Trophoblast cell (in vitro differentiated cells and primary cell): ENCODE data around the gene GUSB.
"Not testable (repeated sequence)": the region's sequence is repeated elsewhere in the genome, so short reads cannot be mapped to it uniquely, and the experiment has no call there.

Experiments used
- DNase-seq, 2 donors: peaks; one replicate each; pipeline ENCODE4 v3.0.0-alpha.2; 2016
- H2AFZ ChIP-seq: 2 replicates; pipeline ENCODE4 v1.6.1; 2013; ENCODE audit warnings: low read length, moderate library complexity, mild to moderate bottlenecking; ENCODE audit not compliant: insufficient read depth, poor library complexity
- H2AK5ac ChIP-seq: 2 replicates; pipeline ENCODE4 v1.6.1; 2013; ENCODE audit warnings: mild to moderate bottlenecking, low read length
- H2BK120ac ChIP-seq: 2 replicates; pipeline ENCODE4 v1.6.1; 2013; ENCODE audit warnings: low read length, mild to moderate bottlenecking, moderate library complexity; ENCODE audit not compliant: insufficient read depth, poor library complexity
- H2BK12ac ChIP-seq: 2 replicates; pipeline ENCODE4 v1.6.1; 2013; ENCODE audit warnings: mild to moderate bottlenecking, low read length, moderate library complexity
- H2BK5ac ChIP-seq: 2 replicates; pipeline ENCODE4 v1.6.1; 2013; ENCODE audit warnings: low read length, low read depth, moderate library complexity, mild to moderate bottlenecking; ENCODE audit not compliant: poor library complexity
- H3K14ac ChIP-seq: 2 replicates; pipeline ENCODE4 v1.6.1; 2013; ENCODE audit warnings: mild to moderate bottlenecking, low read length
- H3K18ac ChIP-seq: 2 replicates; pipeline ENCODE4 v1.6.1; 2013; ENCODE audit warnings: mild to moderate bottlenecking, low read length
- H3K23ac ChIP-seq: 2 replicates; pipeline ENCODE4 v1.6.1; 2013; ENCODE audit warnings: low read length
- H3K27ac ChIP-seq: 2 replicates; pipeline ENCODE4 v1.5.1; 2013; ENCODE audit warnings: low read depth, mild to moderate bottlenecking, inconsistent platforms, low read length, moderate library complexity
- H3K27me3 ChIP-seq: 2 replicates; pipeline ENCODE4 v1.6.1; 2013; ENCODE audit warnings: inconsistent platforms, mild to moderate bottlenecking, low read length, moderate library complexity; ENCODE audit not compliant: insufficient read depth
- H3K36me3 ChIP-seq, 2 experiments: 1 replicate in 1 of 2; 2 replicates in 1 of 2; pipeline ENCODE4 v1.6.1; 2013; ENCODE audit warnings: low read length in 2 of 2, mild to moderate bottlenecking in 2 of 2, moderate library complexity in 1 of 2; ENCODE audit not compliant: insufficient read depth in 2 of 2, control insufficient read depth in 1 of 2
- H3K4ac ChIP-seq: 2 replicates; pipeline ENCODE4 v1.6.1; 2013; ENCODE audit warnings: low read depth, mild to moderate bottlenecking, low read length, moderate library complexity
- H3K4me1 ChIP-seq, 2 experiments: 1 replicate in 1 of 2; 2 replicates in 1 of 2; pipeline ENCODE4 v1.6.1; 2013; ENCODE audit warnings: low read length in 2 of 2, mild to moderate bottlenecking in 2 of 2, moderate library complexity in 1 of 2; ENCODE audit not compliant: insufficient read depth in 2 of 2, control insufficient read depth in 1 of 2
- H3K4me2 ChIP-seq: 2 replicates; pipeline ENCODE4 v1.6.1; 2013; ENCODE audit warnings: inconsistent platforms, mild to moderate bottlenecking, low read length, moderate library complexity
- H3K4me3 ChIP-seq: 2 replicates; pipeline ENCODE4 v1.5.1; 2013; ENCODE audit warnings: mild to moderate bottlenecking, low read depth, low read length, inconsistent platforms
- H3K79me1 ChIP-seq: one replicate; pipeline ENCODE4 v1.6.1; 2013; ENCODE audit warnings: low read length
- H3K79me2 ChIP-seq: 2 replicates; pipeline ENCODE4 v1.6.1; 2013; ENCODE audit warnings: low read length, mild to moderate bottlenecking; ENCODE audit not compliant: control insufficient read depth, insufficient read depth, poor library complexity
- H3K9ac ChIP-seq: 2 replicates; pipeline ENCODE4 v1.6.1; 2013; ENCODE audit warnings: mild to moderate bottlenecking, low read length
- H3K9me3 ChIP-seq: 2 replicates; pipeline ENCODE4 v1.6.1; 2013; ENCODE audit warnings: low read depth, mild to moderate bottlenecking, control low read depth, inconsistent platforms, low read length; ENCODE audit not compliant: insufficient read depth
- H4K12ac ChIP-seq: 2 replicates; pipeline ENCODE4 v1.6.1; 2013; ENCODE audit warnings: low read depth, mild to moderate bottlenecking, low read length, moderate library complexity
- H4K8ac ChIP-seq: 2 replicates; pipeline ENCODE4 v1.6.1; 2013; ENCODE audit warnings: low read depth, mild to moderate bottlenecking, low read length, moderate library complexity
- H4K91ac ChIP-seq: one replicate; pipeline ENCODE4 v1.6.1; 2013; ENCODE audit warnings: low read depth, mild to moderate bottlenecking, low read length, moderate library complexity
- WGBS: extraction: QIAGEN DNeasy Blood & Tissue Kit; methylation state at CpG from one replicate; pipeline ENCODE4 v1.1.7; 2013; ENCODE audit warnings: missing lambda C conversion rate; ENCODE audit not compliant: insufficient read length, insufficient coverage; ENCODE audit errors: extremely low coverage; 5-methylcytosine and 5-hydroxymethylcytosine counted together

GUSB gene

DNA sequence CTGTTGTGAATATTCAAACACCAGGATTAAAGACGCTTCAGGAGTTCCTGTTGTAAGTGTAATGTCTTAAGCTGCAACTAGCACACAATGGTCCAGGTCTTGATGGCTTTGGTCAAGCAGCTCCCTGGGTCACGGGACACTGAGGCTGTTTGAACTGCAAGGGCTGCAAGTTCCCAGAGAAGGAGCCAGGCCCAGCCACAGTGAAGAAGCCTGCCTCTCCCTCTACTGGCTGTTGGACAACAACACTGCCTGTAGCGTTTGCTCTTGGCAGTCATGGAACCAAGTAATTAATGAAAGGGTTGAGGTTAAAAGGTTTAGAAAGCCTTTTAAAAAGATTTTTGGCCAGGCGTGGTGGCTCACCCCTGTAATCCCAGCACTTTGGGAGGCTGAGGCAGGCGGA is 31.9 kb upstream of the GUSB start:
- no peak overlapping the region for H3K4me3 ChIP-seq

DNA sequence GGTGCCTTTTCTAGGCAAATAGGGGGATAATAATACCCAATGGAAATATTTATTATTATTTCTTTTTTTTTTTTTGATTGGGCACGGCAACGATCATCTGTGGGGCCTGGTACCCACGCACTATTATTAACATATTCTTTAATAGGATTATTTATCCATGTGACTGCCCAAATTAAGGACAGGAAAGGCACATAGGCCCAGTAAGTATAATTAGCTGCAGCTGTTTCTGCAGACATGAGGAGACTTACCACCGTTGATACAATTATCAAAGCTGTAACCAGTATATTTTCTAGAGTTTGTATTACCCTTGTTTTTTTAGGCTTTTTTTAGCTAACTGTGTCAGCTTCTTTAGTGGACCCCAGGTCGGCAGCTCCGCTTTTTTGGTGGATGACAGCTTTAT is 25.2 kb upstream of the GUSB start:
- Histone ChIP-seq H2BK120ac (no peak overlapping the region), H3K9ac (no peak overlapping the region), H3K27me3 (no peaks in the 10 kb centered on the region), H4K12ac (no peak overlapping the region), H3K4me2 (no peak overlapping the region), H2BK5ac (no peak overlapping the region), H3K4me3 (no peak overlapping the region), H3K4me1 (no peaks in the 10 kb centered on the region), H3K14ac (no peak overlapping the region), H2AK5ac (no peak overlapping the region), H2BK12ac (no peak overlapping the region), H2AFZ (no peak overlapping the region), H3K79me1 (no peaks in the 10 kb centered on the region), H4K91ac (no peak overlapping the region), H3K36me3 (no peaks in the 10 kb centered on the region), H3K23ac (no peak overlapping the region), H4K8ac (no peak overlapping the region), H3K18ac (no peak overlapping the region), H3K4ac (no peak overlapping the region), H3K9me3 (no peaks in the 10 kb centered on the region), H3K27ac (no peak overlapping the region), H3K79me2 (no peaks in the 10 kb centered on the region)
- no CpG with 5 or more reads among the region's 6 CpGs for WGBS
- DNase-seq, result no peak

More for the DNA sequence above, 31.9 kb upstream of the GUSB start:
- Histone ChIP-seq H3K9ac (no peak overlapping the region), H2AK5ac (no peak overlapping the region), H3K4ac (no peak overlapping the region), H3K18ac (no peak overlapping the region), H3K23ac (no peak overlapping the region), H3K27me3 (no peaks in the 10 kb centered on the region), H4K91ac (no peak overlapping the region), H3K27ac (no peak overlapping the region), H3K9me3 (no peaks in the 10 kb centered on the region), H2BK120ac (no peak overlapping the region), H3K14ac (no peak overlapping the region), H2AFZ (no peak overlapping the region), H3K36me3 (no peaks in the 10 kb centered on the region), H3K4me1 (no peaks in the 10 kb centered on the region), H4K8ac (no peak overlapping the region), H3K79me2 (no peaks in the 10 kb centered on the region), H2BK12ac (no peak overlapping the region), H3K79me1 (no peaks in the 10 kb centered on the region), H3K4me2 (no peak overlapping the region), H4K12ac (no peak overlapping the region), H2BK5ac (no peak overlapping the region)
- DNase-seq, result peak; percentile 43 to 53
- no CpG with 5 or more reads among the region's 5 CpGs for WGBS

- H4K8ac ChIP-seq, H2BK120ac ChIP-seq, H3K18ac ChIP-seq, H3K9me3 ChIP-seq, H3K4me2 ChIP-seq, H4K12ac ChIP-seq, H3K79me2 ChIP-seq, H2BK12ac ChIP-seq, H3K36me3 ChIP-seq, H3K4me1 ChIP-seq, H3K9ac ChIP-seq, H2AK5ac ChIP-seq, H2AFZ ChIP-seq, H3K14ac ChIP-seq, H3K27me3 ChIP-seq, H3K4ac ChIP-seq, H3K27ac ChIP-seq, DNase-seq, H3K4me3 ChIP-seq, H3K23ac ChIP-seq, H2BK5ac ChIP-seq, H4K91ac ChIP-seq, H3K79me1 ChIP-seq: not testable (repeated sequence)
- WGBS, result no CpG with 5 or more reads among the region's 8 CpGs
Observed at GRCh38 chr7:66005115-66005671, 23.2 kb upstream of the GUSB start.

- DNase-seq, H3K4ac ChIP-seq, H3K9ac ChIP-seq, H2BK120ac ChIP-seq, H4K8ac ChIP-seq, H4K12ac ChIP-seq, H3K27me3 ChIP-seq, H3K36me3 ChIP-seq, H3K27ac ChIP-seq, H2AFZ ChIP-seq, H2BK12ac ChIP-seq, H4K91ac ChIP-seq, H3K4me3 ChIP-seq, H3K9me3 ChIP-seq, H2AK5ac ChIP-seq, H3K14ac ChIP-seq, H3K79me1 ChIP-seq, H3K18ac ChIP-seq, H2BK5ac ChIP-seq, H3K79me2 ChIP-seq, H3K4me2 ChIP-seq, H3K23ac ChIP-seq, H3K4me1 ChIP-seq: not testable (repeated sequence)
- WGBS, result no CpG with 5 or more reads among the region's 5 CpGs
Observed at GRCh38 chr7:66000823-66001417, 18.9 kb upstream of the GUSB start.
